ENCODE measurements around the gene ABLIM3. TPM values are rescaled to one million over a fixed set of nuclear protein-coding genes. Genes with fewer than 3 reads are reported as not detected.

ABLIM3 gene
- total and polyA plus RNA-seq, 2 experiments from 2014 or later = 0.19 to 2.2 TPM

DNA sequence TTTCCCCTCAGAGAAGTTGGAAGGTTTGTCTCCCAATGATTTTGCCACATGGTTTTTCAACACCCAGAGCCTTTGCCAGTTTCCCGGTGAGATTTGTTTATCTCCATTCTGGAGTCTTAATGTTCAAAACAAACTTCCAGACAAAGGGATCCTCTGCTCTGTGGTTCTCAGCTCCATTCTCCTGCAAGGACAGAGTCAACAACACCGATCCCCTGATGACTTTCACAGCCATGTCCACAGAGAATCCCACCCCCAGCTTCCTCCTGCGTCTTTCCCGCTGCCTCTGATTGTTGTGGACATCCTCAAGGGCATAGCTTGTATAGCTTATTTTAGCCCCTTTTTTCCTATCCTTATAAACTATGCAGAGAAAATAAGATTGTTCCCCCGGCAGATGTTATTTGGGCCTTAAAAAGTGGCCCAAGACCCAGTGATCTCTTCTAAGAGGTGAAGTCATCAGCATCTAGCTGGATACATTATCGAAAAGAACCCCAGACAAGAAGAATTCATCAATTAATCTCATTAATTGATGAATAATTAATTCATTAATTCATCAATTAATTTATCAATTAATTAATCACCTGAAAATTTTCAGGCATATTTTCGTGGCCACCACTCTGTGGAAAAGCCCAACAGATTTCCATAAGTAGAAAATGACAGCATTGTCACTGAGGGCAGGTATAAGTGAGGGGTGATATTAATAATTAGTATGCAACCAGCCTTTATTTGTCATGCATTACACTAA lies 2.9 kb upstream of the ABLIM3 start:
- Mint-ChIP-seq H3K27ac (no peak overlapping the region), H3K36me3 (ENCODE audit: low read depth) (no peaks in the 10 kb centered on the region), H3K4me1 (peaks cover 2% of the 10 kb centered on the region; the same call in 1 of the 3 replicates), H3K9me3 (no peaks in the 10 kb centered on the region), H3K27me3 (ENCODE audit: insufficient read depth, low read depth, poor library complexity) (peaks cover 19% of the 10 kb centered on the region), H3K4me3 (no peak overlapping the region)
- ATAC-seq (no peak), DNase-seq (ENCODE audit: low spot score) (no peak)
- no peaks in the 10 kb centered on the region for H3K36me3 ChIP-seq (ENCODE audit: insufficient read depth)
- no peak overlapping the region for H2AFZ ChIP-seq
- no peak overlapping the region for H3K4me2 ChIP-seq
- no peaks in the 10 kb centered on the region for H3F3A ChIP-seq (replicated peaks; ENCODE audit: low read depth)
- no peaks in the 10 kb centered on the region for H3K79me2 ChIP-seq (replicated peaks; ENCODE audit: insufficient read depth)
- no peaks in the 10 kb centered on the region for H4K20me1 ChIP-seq (replicated peaks; ENCODE audit: insufficient read depth)
- no peak for TF ChIP-seq STAT1 (IDR thresholded peaks at IDR 0.05; ENCODE audit: unreplicated experiment)
- TF ChIP-seq EZH2phosphoT487 (IDR thresholded peaks at IDR 0.05; ENCODE audit: unreplicated experiment) = no peak
- TF ChIP-seq CTCF (conservative IDR thresholded peaks at IDR 0.05; ENCODE audit: low read depth in 2 of 2) = no peak
- TF ChIP-seq JUNB (IDR thresholded peaks at IDR 0.05; ENCODE audit: unreplicated experiment) = no peak
- no peak for TF ChIP-seq CREB1 (CRISPR knock-in tag; IDR thresholded peaks at IDR 0.05; ENCODE audit: low read depth)
- peaks cover 6% of the 10 kb centered on the region for H3K4me1 ChIP-seq (ENCODE audit: insufficient read depth)
- peaks cover 21% of the 10 kb centered on the region for H3K27me3 ChIP-seq (ENCODE audit: insufficient read depth)
- no peak overlapping the region for H3K4me3 ChIP-seq
- no peak overlapping the region for H3K27ac ChIP-seq (ENCODE audit: low read depth)
- peaks cover 11% of the 10 kb centered on the region; the same call in 1 of the 2 replicates for H3K9me2 ChIP-seq (ENCODE audit: insufficient read depth)

- H3K27ac ChIP-seq (ENCODE audit: low read depth) = no peak overlapping the region
- H3K4me1 ChIP-seq (ENCODE audit: insufficient read depth) = peaks cover 6% of the 10 kb centered on the region
- peaks cover 19% of the 10 kb centered on the region for H3K27me3 Mint-ChIP-seq (ENCODE audit: insufficient read depth, low read depth, poor library complexity)
- H3K36me3 ChIP-seq (ENCODE audit: insufficient read depth) = no peaks in the 10 kb centered on the region
- no peaks in the 10 kb centered on the region for H3F3A ChIP-seq (replicated peaks; ENCODE audit: low read depth)
- H3K9me2 ChIP-seq (ENCODE audit: insufficient read depth) = peaks cover 11% of the 10 kb centered on the region; the same call in 1 of the 2 replicates
- no peaks in the 10 kb centered on the region for H3K79me2 ChIP-seq (replicated peaks; ENCODE audit: insufficient read depth)
- H3K27me3 ChIP-seq (ENCODE audit: insufficient read depth) = peaks cover 21% of the 10 kb centered on the region
- H2AFZ ChIP-seq = no peak overlapping the region; the same call in 1 of the 2 replicates
- no peak overlapping the region for H3K4me2 ChIP-seq
- no peak overlapping the region for H3K4me3 ChIP-seq
- no peaks in the 10 kb centered on the region for H3K36me3 Mint-ChIP-seq (ENCODE audit: low read depth)
- H3K4me1 Mint-ChIP-seq = peaks cover 6% of the 10 kb centered on the region; the same call in 2 of the 3 replicates
- H4K20me1 ChIP-seq (replicated peaks; ENCODE audit: insufficient read depth) = no peaks in the 10 kb centered on the region
- no peak overlapping the region; the same call in 2 of the 3 replicates for H3K4me3 Mint-ChIP-seq
- H3K9me3 Mint-ChIP-seq = no peaks in the 10 kb centered on the region
- ATAC-seq (no peak), DNase-seq (ENCODE audit: low spot score) (no peak)
- no peak overlapping the region for H3K27ac Mint-ChIP-seq
- TF ChIP-seq, protein P1, sequence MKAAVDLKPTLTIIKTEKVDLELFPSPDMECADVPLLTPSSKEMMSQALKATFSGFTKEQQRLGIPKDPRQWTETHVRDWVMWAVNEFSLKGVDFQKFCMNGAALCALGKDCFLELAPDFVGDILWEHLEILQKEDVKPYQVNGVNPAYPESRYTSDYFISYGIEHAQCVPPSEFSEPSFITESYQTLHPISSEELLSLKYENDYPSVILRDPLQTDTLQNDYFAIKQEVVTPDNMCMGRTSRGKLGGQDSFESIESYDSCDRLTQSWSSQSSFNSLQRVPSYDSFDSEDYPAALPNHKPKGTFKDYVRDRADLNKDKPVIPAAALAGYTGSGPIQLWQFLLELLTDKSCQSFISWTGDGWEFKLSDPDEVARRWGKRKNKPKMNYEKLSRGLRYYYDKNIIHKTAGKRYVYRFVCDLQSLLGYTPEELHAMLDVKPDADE (IDR thresholded peaks at IDR 0.05) = no peak
- TF ChIP-seq JUNB (IDR thresholded peaks at IDR 0.05; ENCODE audit: unreplicated experiment) = no peak
- TF ChIP-seq POLR2AphosphoS5 (IDR thresholded peaks at IDR 0.05; ENCODE audit: low read depth) = no peak
- TF ChIP-seq NANOG (IDR thresholded peaks at IDR 0.05; ENCODE audit: borderline replicate concordance) = no peak
- TF ChIP-seq ZNF331 (CRISPR knock-in tag; IDR thresholded peaks at IDR 0.05; ENCODE audit: low read depth) = no peak
- TF ChIP-seq STAT1 (IDR thresholded peaks at IDR 0.05; ENCODE audit: unreplicated experiment) = no peak
- no peak for TF ChIP-seq ZNF114 (CRISPR knock-in tag; IDR thresholded peaks at IDR 0.05)
- TF ChIP-seq CREB1 (CRISPR knock-in tag; IDR thresholded peaks at IDR 0.05; ENCODE audit: low read depth) = no peak
- no peak for TF ChIP-seq EZH2phosphoT487 (IDR thresholded peaks at IDR 0.05; ENCODE audit: unreplicated experiment)
- TF ChIP-seq CTCF (conservative IDR thresholded peaks at IDR 0.05; ENCODE audit: low read depth in 2 of 2) = no peak
- TF ChIP-seq EZH2 (IDR thresholded peaks at IDR 0.05; ENCODE audit: low read depth, unreplicated experiment) = no peak
- no peak for TF ChIP-seq REST (IDR thresholded peaks at IDR 0.05; ENCODE audit: unreplicated experiment)
These were observed 893 bp upstream of the ABLIM3 start for GRCh38 chr5:149140197-149141002.

All from GM23338 (cell line).